Naive thymus-derived CD4-positive, alpha-beta T cell (primary cell): ENCODE data around the gene RPL18. TPM values are rescaled to one million over a fixed set of nuclear protein-coding genes. Genes with fewer than 3 reads are reported as not detected.
A peak's percentile ranks its signal among the peaks of the same experiment; 100 is the strongest.

Source experiments
- ATAC-seq: fragments of 150-1000 bp; cut with Tn5 transposase; 2 replicates; pipeline ENCODE4 v1.10.0; 2021; ENCODE audit warnings: mild to moderate bottlenecking, moderate library complexity
- CTCF ChIA-PET: fragments of 350-600 bp; sonication (Branson Sonifier 250); formaldehyde crosslinking; loops from one replicate; lab custom pipeline; 2021; ENCODE audit warnings: antibody characterized with exemption; lab: Charles Lee
- POLR2A ChIA-PET: fragments of 350-600 bp; sonication (Branson Sonifier 250); formaldehyde crosslinking; loops from one replicate; lab custom pipeline; 2021; ENCODE audit warnings: antibody characterized with exemption, inconsistent platforms; lab: Charles Lee
- DNase-seq, 9 donors: peaks; one replicate each; pipeline versions ENCODE4 v3.0.0 to v3.0.0-alpha.2; 2020 to 2022; ENCODE audit warnings: mixed read lengths in 1 of 9
- H3K27ac ChIP-seq: one replicate; pipeline ENCODE4 v1.7.0; 2013; ENCODE audit warnings: mild to moderate bottlenecking, low read depth, low read length, moderate library complexity
- H3K27me3 ChIP-seq, 2 donors: one replicate each; pipeline ENCODE4 v1.7.0; 2013; ENCODE audit warnings: low read length in 2 of 2, mild to moderate bottlenecking in 2 of 2, moderate library complexity in 2 of 2; ENCODE audit not compliant: control insufficient read depth in 2 of 2, insufficient read depth in 2 of 2
- H3K36me3 ChIP-seq, 3 experiments: 1 replicate in 2 of 3; 2 replicates in 1 of 3; pipeline ENCODE4 v1.7.0; 2013; ENCODE audit warnings: low read length in 3 of 3, mild to moderate bottlenecking in 3 of 3, moderate library complexity in 1 of 3; ENCODE audit not compliant: insufficient read depth in 3 of 3, control insufficient read depth in 2 of 3
- H3K4me1 ChIP-seq, 2 donors: one replicate each; pipeline ENCODE4 v1.7.0; 2013; ENCODE audit warnings: low read length in 2 of 2, mild to moderate bottlenecking in 2 of 2, moderate library complexity in 1 of 2; ENCODE audit not compliant: control insufficient read depth in 2 of 2, insufficient read depth in 2 of 2
- H3K4me3 ChIP-seq: 2 replicates; pipeline ENCODE4 v1.7.0; 2013; ENCODE audit warnings: mild to moderate bottlenecking, low read length
- H3K9me3 ChIP-seq, 3 experiments: 1 replicate in 2 of 3; 2 replicates in 1 of 3; pipeline ENCODE4 v1.7.0; 2013; ENCODE audit warnings: low read length in 3 of 3; ENCODE audit not compliant: control insufficient read depth in 2 of 3
- H3K27ac Mint-ChIP-seq, 9 donors: one replicate each; pipeline ENCODE4 v1.8.0; 2020 to 2022; ENCODE audit warnings: mixed read lengths in 9 of 9, mild to moderate bottlenecking in 8 of 9, moderate library complexity in 5 of 9, inconsistent platforms in 2 of 9
- H3K27me3 Mint-ChIP-seq, 5 donors: one replicate each; pipeline ENCODE4 v1.8.0; 2021 to 2022; ENCODE audit warnings: mixed read lengths in 5 of 5, mild to moderate bottlenecking in 1 of 5
- H3K36me3 Mint-ChIP-seq, 5 donors: one replicate each; pipeline ENCODE4 v1.8.0; 2020 to 2022; ENCODE audit warnings: mixed read lengths in 5 of 5, mild to moderate bottlenecking in 3 of 5, inconsistent platforms in 1 of 5
- H3K4me1 Mint-ChIP-seq, 7 donors: one replicate each; pipeline ENCODE4 v1.8.0; 2020 to 2022; ENCODE audit warnings: mixed read lengths in 7 of 7, mild to moderate bottlenecking in 3 of 7, inconsistent platforms in 1 of 7
- H3K4me3 Mint-ChIP-seq, 10 donors: one replicate each; pipeline ENCODE4 v1.8.0; 2020 to 2022; ENCODE audit warnings: mild to moderate bottlenecking in 10 of 10, mixed read lengths in 10 of 10, moderate library complexity in 6 of 10, inconsistent platforms in 2 of 10
- H3K9me3 Mint-ChIP-seq, 11 donors: one replicate each; pipeline ENCODE4 v1.8.0; 2020 to 2022; ENCODE audit warnings: mixed read lengths in 11 of 11, mild to moderate bottlenecking in 4 of 11, inconsistent platforms in 1 of 11, moderate library complexity in 1 of 11
- intact Hi-C, 2 donors: fragments of 100-400 bp; cut with micrococcal nuclease; formaldehyde crosslinking; loops; one replicate each; pipeline ENCODE4 v1.15.1; 2023
- polyA plus RNA-seq, 2 donors: library from polyadenylated mRNA; unstranded; fragments of 300-500 nt; fragmentation: Illumina TruSeq; gene quantifications; one replicate each; pipeline ENCODE4 v1.2.3, GENCODE V29; 2021
- total RNA-seq, 6 experiments: library from RNA in 5 of 6; stranded (reverse) in 5 of 6; gene quantifications; 1 replicate in 5 of 6; 2 replicates in 1 of 6; pipeline ENCODE4 v1.2.3 and lab custom pipeline; 2021 to 2026

The RPL18 gene
- total RNA-seq (1,000 to 10,000 TPM; 1,570 to 2,826 (median 2,745) TPM), polyA plus RNA-seq (1,000 to 10,000 TPM; 2,813 to 2,817 TPM), total RNA-seq (lab: John Stamatoyannopoulos, UW) (925 reads per million, percentile 99 among the genes with 10 or more reads in this experiment)

GRCh38 chr19:48618916-48619691 is at the start of gene RPL18, which contains the start of gene SPHK2:
TSS of gene RPL18 (minus strand) at chr19:48619178. CDS start at chr19:48619143, 35 bp downstream.
TSS of gene SPHK2 (plus strand) at chr19:48619506. CDS start at chr19:48620515, 1,009 bp downstream.
- Mint-ChIP-seq H3K27ac (peak within 1 kb of the TSS; percentile 96 to 99 (median 98)), H3K4me3 (peak within 1 kb of the TSS; percentile 88 to 99 (median 96)), H3K4me1 (peaks cover 40 to 64% (median 54%) of the 10 kb centered on the region in 7 donors), H3K9me3 (peaks cover 0 to 3% (median 0%) of the 10 kb centered on the region in 11 donors), H3K27me3 (no peaks in the 10 kb centered on the region), H3K36me3 (peaks cover 0 to 31% (median 14%) of the 10 kb centered on the region in 5 donors)
- ATAC-seq (peak; percentile 89), DNase-seq (peak; percentile 89 to 97 (median 95))
- peaks cover 26 to 45% of the 10 kb centered on the region in 2 donors for H3K4me1 ChIP-seq
- H3K36me3 ChIP-seq = peaks cover 0 to 36% (median 16%) of the 10 kb centered on the region in 3 experiments
- intact Hi-C loops = loop anchor here (1.0 to 10.0 kb wide), 14 partner anchors 18 to 1026 kb away; partner anchors contain the start of genes CYTH2 (in 2 of the 2), DBP (in 2 of the 2), GRWD1 (in 2 of the 2) and CA11 (in 1 of the 2)
- no peaks in the 10 kb centered on the region for H3K27me3 ChIP-seq
- peak within 1 kb of the TSS; percentile 95 for H3K27ac ChIP-seq
- H3K4me3 ChIP-seq = peak within 1 kb of the TSS; percentile 96
- no peaks in the 10 kb centered on the region for H3K9me3 ChIP-seq
- ChIA-PET POLR2A (interaction anchor here (0.5 to 5.2 kb wide), 26 partner anchors 8 to 1258 kb away, joined by 3 to 73 read pairs (median 4); partner anchors contain the start of genes AKT1S1, CA11, DBP and KPTN), CTCF (interaction anchor here (0.6 to 1.9 kb wide), 7 partner anchors 9 to 832 kb away, joined by 3 to 9 read pairs (median 4); partner anchors contain the start of gene FUT2)

GRCh38 chr19:48668761-48669160 is 49.8 kb upstream of the RPL18 start:
- peaks cover 0 to 11% (median 0%) of the 10 kb centered on the region in 11 donors for H3K9me3 Mint-ChIP-seq
- Histone ChIP-seq H3K27me3 (no peaks in the 10 kb centered on the region), H3K9me3 (no peaks in the 10 kb centered on the region), H3K4me3 (no peak overlapping the region), H3K4me1 (no peaks in the 10 kb centered on the region), H3K27ac (no peak overlapping the region), H3K36me3 (no peaks in the 10 kb centered on the region)
- H3K27ac Mint-ChIP-seq = peak overlapping the region in 1 of 9 donors; percentile 38
- H3K27me3 Mint-ChIP-seq = no peaks in the 10 kb centered on the region
- CTCF ChIA-PET = no interaction called here
- peaks cover 0 to 5% (median 0%) of the 10 kb centered on the region in 5 donors for H3K36me3 Mint-ChIP-seq
- intact Hi-C loops = no loop called here
- DNase-seq (no peak), ATAC-seq (no peak)
- POLR2A ChIA-PET = no interaction called here
- H3K4me1 Mint-ChIP-seq = peaks cover 0 to 5% (median 0%) of the 10 kb centered on the region in 7 donors
- no peak overlapping the region for H3K4me3 Mint-ChIP-seq

- H3K27me3 Mint-ChIP-seq = no peaks in the 10 kb centered on the region
- no peaks in the 10 kb centered on the region for H3K4me1 ChIP-seq
- H3K4me3 Mint-ChIP-seq = no peak overlapping the region
- DNase-seq (no peak), ATAC-seq (no peak)
- peaks cover 0 to 5% (median 0%) of the 10 kb centered on the region in 5 donors for H3K36me3 Mint-ChIP-seq
- no peak overlapping the region for H3K27ac ChIP-seq
- CTCF ChIA-PET = no interaction called here
- H3K4me1 Mint-ChIP-seq = peaks cover 0 to 5% (median 0%) of the 10 kb centered on the region in 7 donors
- POLR2A ChIA-PET = no interaction called here
- H3K27me3 ChIP-seq = no peaks in the 10 kb centered on the region
- no peaks in the 10 kb centered on the region for H3K9me3 ChIP-seq
- intact Hi-C loops = no loop called here
- H3K36me3 ChIP-seq = no peaks in the 10 kb centered on the region
- no peak overlapping the region for H3K4me3 ChIP-seq
- no peak overlapping the region for H3K27ac Mint-ChIP-seq
- H3K9me3 Mint-ChIP-seq = peaks cover 0 to 11% (median 0%) of the 10 kb centered on the region in 11 donors
These were observed 49.4 kb upstream of the RPL18 start for GRCh38 chr19:48668332-48668731.

GRCh38 chr19:48665786-48666185 is 46.8 kb upstream of the RPL18 start:
- ChIA-PET CTCF (no interaction called here), POLR2A (no interaction called here)
- Mint-ChIP-seq H3K4me3 (no peak overlapping the region), H3K4me1 (peaks cover 5 to 12% (median 6%) of the 10 kb centered on the region in 7 donors), H3K27me3 (no peaks in the 10 kb centered on the region), H3K36me3 (peaks cover 0 to 5% (median 0%) of the 10 kb centered on the region in 5 donors), H3K27ac (no peak overlapping the region), H3K9me3 (peaks cover 0 to 11% (median 0%) of the 10 kb centered on the region in 11 donors)
- Histone ChIP-seq H3K4me1 (peaks cover 6 to 7% of the 10 kb centered on the region in 2 donors), H3K4me3 (no peak overlapping the region), H3K36me3 (no peaks in the 10 kb centered on the region), H3K9me3 (no peaks in the 10 kb centered on the region), H3K27me3 (no peaks in the 10 kb centered on the region), H3K27ac (no peak overlapping the region)
- intact Hi-C loops = no loop called here
- no peak for DNase-seq
- no peak for ATAC-seq

GRCh38 chr19:48664476-48664875 is 45.5 kb upstream of the RPL18 start:
- Mint-ChIP-seq H3K4me1 (peaks cover 7 to 12% (median 8%) of the 10 kb centered on the region in 7 donors), H3K27me3 (no peaks in the 10 kb centered on the region), H3K9me3 (peaks cover 0 to 6% (median 0%) of the 10 kb centered on the region in 11 donors), H3K36me3 (peaks cover 0 to under 1% (median 0%) of the 10 kb centered on the region in 5 donors), H3K4me3 (no peak overlapping the region), H3K27ac (no peak overlapping the region)
- Histone ChIP-seq H3K27me3 (no peaks in the 10 kb centered on the region), H3K36me3 (no peaks in the 10 kb centered on the region), H3K4me3 (no peak overlapping the region), H3K27ac (no peak overlapping the region), H3K4me1 (peaks cover 6 to 9% of the 10 kb centered on the region in 2 donors), H3K9me3 (no peaks in the 10 kb centered on the region)
- POLR2A ChIA-PET = interaction anchor here (0.5 kb wide), 1 partner anchor 19 kb away, joined by 3 read pairs; no protein-coding TSS in a partner anchor
- DNase-seq = no peak
- no peak for ATAC-seq
- CTCF ChIA-PET = interaction anchor here (0.6 kb wide), 1 partner anchor 10 kb away, joined by 4 read pairs; no protein-coding TSS in a partner anchor
- intact Hi-C loops = loop anchor here in 1 of 2 donors (5.0 kb wide), 1 partner anchor 73 kb away; no protein-coding TSS in a partner anchor

- ChIA-PET POLR2A (no interaction called here), CTCF (no interaction called here)
- Histone ChIP-seq H3K27ac (no peak overlapping the region), H3K27me3 (no peaks in the 10 kb centered on the region), H3K4me3 (no peak overlapping the region), H3K4me1 (peaks cover 6 to 9% of the 10 kb centered on the region in 2 donors), H3K9me3 (no peaks in the 10 kb centered on the region), H3K36me3 (no peaks in the 10 kb centered on the region)
- no peaks in the 10 kb centered on the region for H3K36me3 Mint-ChIP-seq
- H3K4me3 Mint-ChIP-seq = no peak overlapping the region
- peaks cover 0 to under 1% (median 0%) of the 10 kb centered on the region in 11 donors for H3K9me3 Mint-ChIP-seq
- peaks cover 0 to 4% (median 0%) of the 10 kb centered on the region in 5 donors for H3K27me3 Mint-ChIP-seq
- DNase-seq (no peak), ATAC-seq (no peak)
- no peak overlapping the region for H3K27ac Mint-ChIP-seq
- peaks cover 7 to 12% (median 10%) of the 10 kb centered on the region in 7 donors for H3K4me1 Mint-ChIP-seq
- intact Hi-C loops = loop anchor here in 1 of 2 donors (5.0 kb wide), 1 partner anchor 74 kb away; no protein-coding TSS in a partner anchor
These were observed 44.7 kb upstream of the RPL18 start for GRCh38 chr19:48663667-48664066.
